WTC11 (cell line): Measurements from ENCODE around the gene TKFC. TPM values are rescaled to one million over a fixed set of nuclear protein-coding genes. Genes with fewer than 3 reads are reported as not detected.
A peak's percentile ranks its signal among the peaks of the same experiment; 100 is the strongest.

Experiments used
- ATAC-seq: fragments of 200-7000 bp; cut with Tn5 transposase; 2 replicates; pipeline ENCODE4 v1.10.0; 2021; ENCODE audit warnings: mild to moderate bottlenecking, moderate library complexity
- CTCF ChIA-PET: fragments of 300-600 bp; sonication (Branson Sonifier 250); formaldehyde crosslinking; loops from one replicate; lab custom pipeline; 2021; ENCODE audit warnings: antibody characterized with exemption; lab: Charles Lee
- POLR2A ChIA-PET: fragments of 350-600 bp; sonication (Branson Sonifier 250); formaldehyde crosslinking; loops from one replicate; lab custom pipeline; 2021; ENCODE audit warnings: antibody characterized with exemption; lab: Charles Lee
- DNase-seq: peaks from one replicate; pipeline ENCODE4 v3.0.0; 2021; ENCODE audit warnings: low spot score
- H3K27ac Mint-ChIP-seq: 2 replicates; pipeline ENCODE4 v1.8.0; 2021; ENCODE audit warnings: mixed read lengths
- H3K27me3 Mint-ChIP-seq: 2 replicates; pipeline ENCODE4 v1.8.0; 2021; ENCODE audit warnings: low read depth, mild to moderate bottlenecking, moderate library complexity, mixed read lengths
- H3K36me3 Mint-ChIP-seq: 2 replicates; pipeline ENCODE4 v1.8.0; 2021; ENCODE audit warnings: mixed read lengths
- H3K4me1 Mint-ChIP-seq: 2 replicates; pipeline ENCODE4 v1.8.0; 2022; ENCODE audit warnings: mixed read lengths
- H3K4me3 Mint-ChIP-seq: 2 replicates; pipeline ENCODE4 v1.8.0; 2021; ENCODE audit warnings: mild to moderate bottlenecking, moderate library complexity, mixed read lengths
- H3K9me3 Mint-ChIP-seq: 2 replicates; pipeline ENCODE4 v1.8.0; 2021; ENCODE audit warnings: mixed read lengths
- AR ChIP-seq: fragments of 250-450 bp; sonication (Bioruptor Pico); IDR thresholded peaks from 2 replicates; pipeline ENCODE4 v1.9.0; 2021; ENCODE audit warnings: mild to moderate bottlenecking
- ARID4B ChIP-seq: sonication (generic); formaldehyde crosslinking; IDR thresholded peaks from 2 replicates; pipeline ENCODE4 v1.8.0; 2023; ENCODE audit warnings: missing genetic modification reagents, mild to moderate bottlenecking, borderline replicate concordance
- CREB1 ChIP-seq: sonication (generic); formaldehyde crosslinking; IDR thresholded peaks from 2 replicates; pipeline ENCODE4 v1.8.0; 2023; ENCODE audit warnings: mild to moderate bottlenecking, missing genetic modification reagents
- ELF4 ChIP-seq: sonication (generic); formaldehyde crosslinking; IDR thresholded peaks from 2 replicates; pipeline ENCODE4 v1.8.1; 2022; ENCODE audit warnings: low read depth, mild to moderate bottlenecking, moderate library complexity, missing genetic modification reagents
- EMX1 ChIP-seq: fragments of 250-450 bp; sonication (Bioruptor Pico); IDR thresholded peaks from 2 replicates; pipeline ENCODE4 v1.8.0; 2021; ENCODE audit warnings: mild to moderate bottlenecking
- IRF2 ChIP-seq: sonication (generic); formaldehyde crosslinking; IDR thresholded peaks from 2 replicates; pipeline ENCODE4 v1.8.0; 2022; ENCODE audit warnings: low read depth, missing genetic modification reagents, borderline replicate concordance
- MLX ChIP-seq: sonication (generic); formaldehyde crosslinking; IDR thresholded peaks from 2 replicates; pipeline ENCODE4 v1.8.1; 2023; ENCODE audit warnings: mild to moderate bottlenecking, missing genetic modification reagents, moderate library complexity
- NFATC4 ChIP-seq: fragments of 250-450 bp; sonication (Bioruptor Pico); IDR thresholded peaks from 2 replicates; pipeline ENCODE4 v1.9.0; 2021; ENCODE audit warnings: mild to moderate bottlenecking
- NFE2L1 ChIP-seq: sonication (generic); formaldehyde crosslinking; IDR thresholded peaks from 2 replicates; pipeline ENCODE4 v1.8.1; 2023; ENCODE audit warnings: missing genetic modification reagents
- NR2C2 ChIP-seq: sonication (generic); formaldehyde crosslinking; IDR thresholded peaks from 2 replicates; pipeline ENCODE4 v1.8.0; 2022; ENCODE audit warnings: mild to moderate bottlenecking, missing genetic modification reagents
- OVOL2 ChIP-seq: fragments of 250-450 bp; sonication (Bioruptor Pico); IDR thresholded peaks from 2 replicates; pipeline ENCODE4 v1.9.0; 2021; ENCODE audit warnings: mild to moderate bottlenecking, borderline replicate concordance
- SMAD3 ChIP-seq: sonication (generic); formaldehyde crosslinking; IDR thresholded peaks from 2 replicates; pipeline ENCODE4 v1.8.0; 2022; ENCODE audit warnings: missing genetic modification reagents, mild to moderate bottlenecking, borderline replicate concordance
- SOX15 ChIP-seq: fragments of 250-450 bp; sonication (Bioruptor Pico); IDR thresholded peaks from 2 replicates; pipeline ENCODE4 v1.9.0; 2021; ENCODE audit warnings: mild to moderate bottlenecking
- STAT6 ChIP-seq: sonication (generic); formaldehyde crosslinking; conservative IDR thresholded peaks from 2 replicates; pipeline ENCODE4 v1.8.1; 2023; ENCODE audit warnings: mild to moderate bottlenecking, low read depth, missing genetic modification reagents, moderate library complexity
- USF1 ChIP-seq: sonication (generic); formaldehyde crosslinking; IDR thresholded peaks from 2 replicates; pipeline ENCODE4 v1.8.0; 2022; ENCODE audit warnings: mild to moderate bottlenecking, missing genetic modification reagents
- ZMAT4 ChIP-seq: fragments of 250-450 bp; sonication (Bioruptor Pico); IDR thresholded peaks from 2 replicates; pipeline ENCODE4 v1.9.0; 2021; ENCODE audit warnings: mild to moderate bottlenecking
- ZNF219 ChIP-seq: sonication (generic); formaldehyde crosslinking; IDR thresholded peaks from 2 replicates; pipeline ENCODE4 v1.8.0; 2023; ENCODE audit warnings: missing genetic modification reagents, mild to moderate bottlenecking, borderline replicate concordance
- ZNF263 ChIP-seq: sonication (generic); formaldehyde crosslinking; IDR thresholded peaks from 2 replicates; pipeline ENCODE4 v1.8.1; 2022; ENCODE audit warnings: low read depth, mild to moderate bottlenecking, moderate library complexity, missing genetic modification reagents
- ZNF532 ChIP-seq: fragments of 250-450 bp; sonication (Bioruptor Pico); IDR thresholded peaks from 2 replicates; pipeline ENCODE4 v1.9.0; 2021; ENCODE audit warnings: mild to moderate bottlenecking, borderline replicate concordance
- total RNA-seq: library from RNA; stranded (reverse); gene quantifications from 3 replicates; pipeline ENCODE4 v1.2.3, GENCODE V29; 2021

TKFC gene
- total RNA-seq, 1 experiment from 2014 or later = 86.8 TPM

GRCh38 chr11:61294717-61295595 is 38.1 kb upstream of the TKFC start, which contains the start of gene VWCE (continued):
- TF ChIP-seq ZNF532 (CRISPR knock-in tag) = no peak
- no peak for TF ChIP-seq EMX1
- no peak for TF ChIP-seq OVOL2 (CRISPR knock-in tag)

- TF ChIP-seq IRF2 (CRISPR knock-in tag) = no peak
- TF ChIP-seq ARID4B (CRISPR knock-in tag) = no peak
- TF ChIP-seq MLX (CRISPR knock-in tag) = no peak
- no peak for TF ChIP-seq CREB1 (CRISPR knock-in tag)
- no peak for TF ChIP-seq ZMAT4 (CRISPR knock-in tag)
- no peak for TF ChIP-seq AR (CRISPR knock-in tag)
- no peak for TF ChIP-seq USF1 (CRISPR knock-in tag)
- TF ChIP-seq NFATC4 (CRISPR knock-in tag) = no peak
- no peak for TF ChIP-seq NFE2L1 (CRISPR knock-in tag)
- no peak for TF ChIP-seq SMAD3
- no peak for TF ChIP-seq ZNF263
- TF ChIP-seq NR2C2 (CRISPR knock-in tag) = no peak
- no peak for TF ChIP-seq STAT6 (CRISPR knock-in tag)
- no peak for TF ChIP-seq ELF4 (CRISPR knock-in tag)
- TF ChIP-seq SOX15 (CRISPR knock-in tag) = no peak
- TF ChIP-seq ZNF219 (CRISPR knock-in tag) = no peak
- Mint-ChIP-seq H3K36me3 (peaks cover 23% of the 10 kb centered on the region), H3K4me3 (peak overlapping the region; percentile 47), H3K9me3 (no peaks in the 10 kb centered on the region), H3K4me1 (peaks cover 26% of the 10 kb centered on the region), H3K27me3 (peaks cover 17% of the 10 kb centered on the region), H3K27ac (no peak overlapping the region)
- ATAC-seq = peak; percentile 21
- ChIA-PET CTCF (interaction anchor here (0.9 to 3.2 kb wide), 7 partner anchors 9 to 140 kb away, joined by 3 to 21 read pairs (median 9); no protein-coding TSS in a partner anchor), POLR2A (interaction anchor here (1.5 kb wide), 1 partner anchor 66 kb away, joined by 6 read pairs; the partner anchor contains the start of gene CYB561A3)
- DNase-seq = no peak
Observed at GRCh38 chr11:61295596-61295926, 37.5 kb upstream of the TKFC start.
